Measurements from ENCODE around the gene MSH3.

DNA sequence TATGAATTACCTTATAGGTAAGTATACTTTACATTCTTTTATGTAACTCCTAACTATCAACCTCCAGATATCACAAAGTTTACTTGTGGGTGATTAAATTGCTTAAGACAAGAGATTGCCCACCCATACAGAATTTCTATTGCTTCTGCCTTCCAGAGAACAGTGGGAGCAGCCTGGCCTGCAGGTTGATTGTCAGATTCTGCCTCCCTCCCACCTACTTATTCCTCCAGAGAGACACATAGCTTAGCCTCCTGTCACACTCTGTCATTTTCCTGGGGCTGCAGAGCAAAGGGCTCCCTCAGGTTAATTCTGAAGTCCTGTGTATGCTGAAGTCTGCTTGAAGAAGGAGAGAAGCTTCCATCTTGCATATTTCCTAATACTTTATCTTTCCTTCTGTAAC is 48.8 kb downstream of the MSH3 start:
- no peak for TF ChIP-seq POLR2A (IDR thresholded peaks at IDR 0.05)
- TF ChIP-seq, protein P1, sequence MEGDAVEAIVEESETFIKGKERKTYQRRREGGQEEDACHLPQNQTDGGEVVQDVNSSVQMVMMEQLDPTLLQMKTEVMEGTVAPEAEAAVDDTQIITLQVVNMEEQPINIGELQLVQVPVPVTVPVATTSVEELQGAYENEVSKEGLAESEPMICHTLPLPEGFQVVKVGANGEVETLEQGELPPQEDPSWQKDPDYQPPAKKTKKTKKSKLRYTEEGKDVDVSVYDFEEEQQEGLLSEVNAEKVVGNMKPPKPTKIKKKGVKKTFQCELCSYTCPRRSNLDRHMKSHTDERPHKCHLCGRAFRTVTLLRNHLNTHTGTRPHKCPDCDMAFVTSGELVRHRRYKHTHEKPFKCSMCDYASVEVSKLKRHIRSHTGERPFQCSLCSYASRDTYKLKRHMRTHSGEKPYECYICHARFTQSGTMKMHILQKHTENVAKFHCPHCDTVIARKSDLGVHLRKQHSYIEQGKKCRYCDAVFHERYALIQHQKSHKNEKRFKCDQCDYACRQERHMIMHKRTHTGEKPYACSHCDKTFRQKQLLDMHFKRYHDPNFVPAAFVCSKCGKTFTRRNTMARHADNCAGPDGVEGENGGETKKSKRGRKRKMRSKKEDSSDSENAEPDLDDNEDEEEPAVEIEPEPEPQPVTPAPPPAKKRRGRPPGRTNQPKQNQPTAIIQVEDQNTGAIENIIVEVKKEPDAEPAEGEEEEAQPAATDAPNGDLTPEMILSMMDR (IDR thresholded peaks at IDR 0.05): no peak
